CD14-positive monocyte (primary cell): ENCODE measurements around the gene NLRC5. TPM values are rescaled to one million over a fixed set of nuclear protein-coding genes. Genes with fewer than 3 reads are reported as not detected.

Experiments used
- DNase-seq, 3 donors: peaks; one replicate each; pipeline ENCODE4 v3.0.0-alpha.2; 2011 to 2022
- H2AFZ ChIP-seq: 2 replicates; pipeline ENCODE4 v1.6.0; 2012; ENCODE audit warnings: mild to moderate bottlenecking, low read depth, low read length, inconsistent platforms; ENCODE audit not compliant: insufficient read depth, poor library complexity, severe bottlenecking
- H3K27ac ChIP-seq, 2 donors: 1 replicate in 1 of 2; 2 replicates in 1 of 2; pipeline ENCODE4 v1.5.1; 2012 to 2013; ENCODE audit warnings: low read length in 2 of 2, control low read depth in 1 of 2, inconsistent platforms in 1 of 2, low read depth in 1 of 2, mild to moderate bottlenecking in 1 of 2
- H3K27me3 ChIP-seq, 2 donors: one replicate each; pipeline versions ENCODE4 v1.6.0 to v1.6.1; 2011 to 2013; ENCODE audit warnings: low read length in 2 of 2; ENCODE audit not compliant: control insufficient read depth in 2 of 2, insufficient read depth in 2 of 2
- H3K36me3 ChIP-seq, 2 donors: replicated peaks in 1 of 2; 1 replicate in 1 of 2; 2 replicates in 1 of 2; pipeline versions ENCODE4 v1.5.1 to v1.6.1; 2012 to 2013; ENCODE audit warnings: low read length in 2 of 2, control low read depth in 1 of 2, inconsistent platforms in 1 of 2, mild to moderate bottlenecking in 1 of 2; ENCODE audit not compliant: insufficient read depth in 2 of 2, control insufficient read depth in 1 of 2
- H3K4me1 ChIP-seq, 2 donors: 1 replicate in 1 of 2; 2 replicates in 1 of 2; pipeline versions ENCODE4 v1.5.1 to v1.6.1; 2012 to 2013; ENCODE audit warnings: low read length in 2 of 2, control low read depth in 1 of 2, inconsistent platforms in 1 of 2, mild to moderate bottlenecking in 1 of 2, moderate library complexity in 1 of 2; ENCODE audit not compliant: insufficient read depth in 2 of 2, control insufficient read depth in 1 of 2
- H3K4me2 ChIP-seq: replicated peaks from 2 replicates; pipeline ENCODE3; 2012; ENCODE audit warnings: low read length, moderate library complexity, mild to moderate bottlenecking; ENCODE audit not compliant: poor library complexity, severe bottlenecking; ENCODE audit errors: extremely low read depth
- H3K4me3 ChIP-seq, 3 experiments: fragments of 200-600 bp in 1 of 3; sonication (generic) in 1 of 3; replicated peaks in 1 of 3; 1 replicate in 2 of 3; 2 replicates in 1 of 3; pipeline ENCODE4 v1.5.1; 2011 to 2013; ENCODE audit warnings: low read length in 3 of 3, mild to moderate bottlenecking in 3 of 3, control low read depth in 2 of 3, low read depth in 2 of 3, inconsistent platforms in 1 of 3, moderate library complexity in 1 of 3
- H3K79me2 ChIP-seq: 2 replicates; pipeline ENCODE4 v1.6.0; 2012; ENCODE audit warnings: mild to moderate bottlenecking, control low read depth, inconsistent platforms, low read length, moderate library complexity; ENCODE audit not compliant: insufficient read depth
- H3K9ac ChIP-seq: 2 replicates; pipeline ENCODE4 v1.6.0; 2017; ENCODE audit warnings: low read length, mild to moderate bottlenecking; ENCODE audit not compliant: insufficient read depth, poor library complexity, severe bottlenecking
- H3K9me3 ChIP-seq, 2 donors: replicated peaks in 1 of 2; 1 replicate in 1 of 2; 2 replicates in 1 of 2; pipeline versions ENCODE4 v1.5.1 to v1.6.1; 2012 to 2013; ENCODE audit warnings: low read length in 2 of 2, control low read depth in 1 of 2; ENCODE audit not compliant: control insufficient read depth in 1 of 2, insufficient read depth in 1 of 2
- H4K20me1 ChIP-seq: 2 replicates; pipeline ENCODE4 v1.6.0; 2012; ENCODE audit warnings: mild to moderate bottlenecking, low read length, control low read depth, moderate library complexity; ENCODE audit not compliant: insufficient read depth
- H3K27ac Mint-ChIP-seq, 7 donors: one replicate each; pipeline ENCODE4 v1.8.0; 2020; ENCODE audit warnings: mild to moderate bottlenecking in 7 of 7, mixed read lengths in 7 of 7, moderate library complexity in 6 of 7, inconsistent platforms in 2 of 7
- H3K27me3 Mint-ChIP-seq, 3 donors: one replicate each; pipeline ENCODE4 v1.8.0; 2021 to 2022; ENCODE audit warnings: low read depth in 3 of 3, mild to moderate bottlenecking in 3 of 3, mixed read lengths in 3 of 3, moderate library complexity in 3 of 3, inconsistent platforms in 1 of 3
- H3K36me3 Mint-ChIP-seq, 2 donors: one replicate each; pipeline ENCODE4 v1.8.0; 2020; ENCODE audit warnings: mixed read lengths in 2 of 2, inconsistent platforms in 1 of 2, mild to moderate bottlenecking in 1 of 2
- H3K4me1 Mint-ChIP-seq: one replicate; pipeline ENCODE4 v1.8.0; 2020; ENCODE audit warnings: mild to moderate bottlenecking, mixed read lengths
- H3K4me3 Mint-ChIP-seq, 2 donors: one replicate each; pipeline ENCODE4 v1.8.0; 2020; ENCODE audit warnings: mild to moderate bottlenecking in 2 of 2, mixed read lengths in 2 of 2, moderate library complexity in 1 of 2
- H3K9me3 Mint-ChIP-seq, 7 donors: one replicate each; pipeline ENCODE4 v1.8.0; 2020 to 2022; ENCODE audit warnings: mixed read lengths in 7 of 7, mild to moderate bottlenecking in 6 of 7, moderate library complexity in 6 of 7, inconsistent platforms in 2 of 7
- WGBS: methylation state at CpG from one replicate; pipeline ENCODE4 v1.1.5; 2013; ENCODE audit warnings: missing lambda C conversion rate; ENCODE audit not compliant: insufficient coverage; 5-methylcytosine and 5-hydroxymethylcytosine counted together
- intact Hi-C, 2 donors: fragments of 100-400 bp; cut with micrococcal nuclease; formaldehyde crosslinking; loops; one replicate each; pipeline versions ENCODE4 v1.15.0 to v1.15.1; 2023
- polyA plus RNA-seq, 3 donors: library from polyadenylated mRNA; depleted of rRNA in 1 of 3; unstranded in 2 of 3; stranded (reverse) in 1 of 3; fragments of 300-500 nt in 2 of 3; fragments of >200 nt in 1 of 3; fragmentation: Illumina TruSeq in 2 of 3; gene quantifications; 1 replicate in 2 of 3; 2 replicates in 1 of 3; pipeline ENCODE4 v1.2.3, GENCODE V29; 2012 to 2021
- TF ChIP-seq, protein P1 (sequence below): fragments of 200-600 bp; IDR thresholded peaks from one replicate; pipeline ENCODE4 v1.8.0; 2022; ENCODE audit warnings: antibody characterized with exemption, mild to moderate bottlenecking

Gene NLRC5
- polyA plus RNA-seq, 3 donors: 10.3 to 171 (median 21.6) TPM

DNA sequence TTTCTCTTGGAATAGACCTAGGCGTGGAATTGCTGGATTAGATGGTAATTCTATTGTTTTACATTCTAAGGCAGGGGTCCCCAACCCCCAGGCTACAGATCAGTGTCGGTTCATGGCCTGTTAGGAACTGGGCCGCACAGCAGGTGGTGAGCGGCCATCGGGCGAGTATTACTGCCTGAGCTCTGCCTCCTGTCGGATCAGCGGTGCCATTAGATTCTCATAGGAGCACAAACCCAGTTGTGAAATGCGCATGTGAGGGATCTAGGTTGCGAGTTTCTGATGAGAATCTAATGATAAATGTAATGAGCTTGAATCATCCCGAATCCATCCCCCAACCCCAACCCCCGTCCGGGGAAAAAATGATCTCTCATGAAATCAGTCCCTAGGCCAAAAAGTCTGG lies 23.0 kb downstream of the NLRC5 start:
- peaks cover 32% of the 10 kb centered on the region for H3K4me1 Mint-ChIP-seq
- Histone ChIP-seq H3K36me3 (peaks cover 8 to 18% of the 10 kb centered on the region in 2 donors), H3K9me3 (no peaks in the 10 kb centered on the region), H3K9ac (no peak overlapping the region), H2AFZ (no peak overlapping the region), H3K79me2 (peaks cover 85% of the 10 kb centered on the region), H3K27ac (no peak overlapping the region), H3K4me2 (no peak overlapping the region), H3K27me3 (no peaks in the 10 kb centered on the region), H3K4me3 (no peak overlapping the region), H3K4me1 (peaks cover 17 to 30% of the 10 kb centered on the region in 2 donors), H4K20me1 (peaks cover 14% of the 10 kb centered on the region)
- H3K27me3 Mint-ChIP-seq: no peaks in the 10 kb centered on the region
- H3K27ac Mint-ChIP-seq: peak overlapping the region in 2 of 7 donors; percentile 7 to 30
- peaks cover 26 to 29% of the 10 kb centered on the region in 2 donors for H3K36me3 Mint-ChIP-seq
- WGBS: 93% methylated on average over 3 of the region's 13 CpGs
- intact Hi-C loops: no loop called here
- DNase-seq: no peak
- TF ChIP-seq, protein P1, sequence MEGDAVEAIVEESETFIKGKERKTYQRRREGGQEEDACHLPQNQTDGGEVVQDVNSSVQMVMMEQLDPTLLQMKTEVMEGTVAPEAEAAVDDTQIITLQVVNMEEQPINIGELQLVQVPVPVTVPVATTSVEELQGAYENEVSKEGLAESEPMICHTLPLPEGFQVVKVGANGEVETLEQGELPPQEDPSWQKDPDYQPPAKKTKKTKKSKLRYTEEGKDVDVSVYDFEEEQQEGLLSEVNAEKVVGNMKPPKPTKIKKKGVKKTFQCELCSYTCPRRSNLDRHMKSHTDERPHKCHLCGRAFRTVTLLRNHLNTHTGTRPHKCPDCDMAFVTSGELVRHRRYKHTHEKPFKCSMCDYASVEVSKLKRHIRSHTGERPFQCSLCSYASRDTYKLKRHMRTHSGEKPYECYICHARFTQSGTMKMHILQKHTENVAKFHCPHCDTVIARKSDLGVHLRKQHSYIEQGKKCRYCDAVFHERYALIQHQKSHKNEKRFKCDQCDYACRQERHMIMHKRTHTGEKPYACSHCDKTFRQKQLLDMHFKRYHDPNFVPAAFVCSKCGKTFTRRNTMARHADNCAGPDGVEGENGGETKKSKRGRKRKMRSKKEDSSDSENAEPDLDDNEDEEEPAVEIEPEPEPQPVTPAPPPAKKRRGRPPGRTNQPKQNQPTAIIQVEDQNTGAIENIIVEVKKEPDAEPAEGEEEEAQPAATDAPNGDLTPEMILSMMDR: no peak
- H3K4me3 Mint-ChIP-seq: no peak overlapping the region
- peaks cover 0 to 3% (median 0%) of the 10 kb centered on the region in 7 donors for H3K9me3 Mint-ChIP-seq

DNA sequence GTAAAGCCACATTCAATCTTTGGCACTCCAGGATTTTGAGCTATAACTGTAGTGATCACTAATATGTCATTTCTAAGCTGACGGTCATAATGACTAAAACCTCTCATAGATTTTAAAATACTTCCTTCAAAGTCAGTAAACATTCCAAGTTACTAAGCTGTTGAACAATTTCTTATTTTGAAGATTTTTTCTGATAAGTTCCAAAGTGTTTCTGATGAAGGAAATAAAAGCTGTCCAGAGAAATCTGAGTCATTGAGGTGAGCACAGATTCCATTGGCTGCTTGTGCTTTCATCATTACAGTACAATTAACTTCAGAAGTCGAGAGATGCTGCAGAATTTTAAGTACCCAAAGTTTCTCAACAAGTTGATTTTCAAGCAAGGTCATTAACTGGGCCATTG lies 23.9 kb downstream of the NLRC5 start:
- DNase-seq: no peak
- Mint-ChIP-seq H3K36me3 (peaks cover 35 to 38% of the 10 kb centered on the region in 2 donors), H3K9me3 (peaks cover 0 to 3% (median 0%) of the 10 kb centered on the region in 7 donors), H3K27ac (peak overlapping the region in 2 of 7 donors; percentile 78 to 93), H3K4me3 (no peak overlapping the region), H3K4me1 (peaks cover 32% of the 10 kb centered on the region), H3K27me3 (no peaks in the 10 kb centered on the region)
- TF ChIP-seq, protein P1: no peak
- no peak overlapping the region for H2AFZ ChIP-seq
- intact Hi-C loops: no loop called here
- H3K79me2 ChIP-seq: peaks cover 77% of the 10 kb centered on the region
- peaks cover 23% of the 10 kb centered on the region for H4K20me1 ChIP-seq
- H3K9me3 ChIP-seq: no peaks in the 10 kb centered on the region
- H3K27ac ChIP-seq: peak overlapping the region in 1 of 2 donors; percentile 81
- peaks cover 17 to 30% of the 10 kb centered on the region in 2 donors for H3K4me1 ChIP-seq
- no peak overlapping the region for H3K4me2 ChIP-seq
- WGBS: 100% methylated on average over 1 of the region's 2 CpGs
- H3K4me3 ChIP-seq: no peak overlapping the region
- no peaks in the 10 kb centered on the region for H3K27me3 ChIP-seq
- H3K9ac ChIP-seq: no peak overlapping the region
- H3K36me3 ChIP-seq: peaks cover 17 to 27% of the 10 kb centered on the region in 2 donors
